ENCODE data around the gene CHDH.

Gene CHDH

DNA sequence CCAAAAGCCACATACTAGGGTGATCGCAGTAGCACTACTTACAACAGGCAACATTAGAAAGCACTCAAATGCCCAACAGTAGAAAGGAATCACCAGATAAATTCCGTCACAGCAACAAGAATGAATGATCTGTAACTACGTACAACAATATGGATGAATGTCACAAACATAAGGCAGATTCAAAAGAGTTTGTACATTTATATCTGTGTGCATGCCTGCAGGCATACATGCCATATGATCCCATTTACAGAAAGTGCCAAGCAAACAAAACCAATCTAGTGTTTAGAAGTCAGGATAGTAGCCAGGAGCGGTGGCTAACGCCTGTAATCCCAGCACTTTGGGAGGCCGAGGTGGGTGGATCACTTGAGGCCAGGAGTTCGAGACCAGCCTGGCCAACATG is 3.7 kb upstream of the CHDH start:
- no peak for DNase-seq

DNA sequence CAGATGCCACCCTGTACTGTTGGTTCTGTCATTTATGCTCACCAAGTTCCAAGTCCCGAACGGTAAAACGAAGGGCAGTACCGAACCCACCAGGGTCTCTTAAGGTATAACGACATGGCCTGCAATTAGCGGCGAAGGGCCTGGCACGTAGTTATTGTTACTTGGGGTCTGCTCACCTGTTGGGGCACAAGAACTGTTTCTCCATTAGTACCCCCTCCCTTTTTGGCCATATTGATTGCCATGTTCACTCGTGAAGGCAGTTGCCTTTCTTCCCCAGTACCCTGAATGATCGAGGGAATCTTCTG is 584 bp upstream of the CHDH start:
- DNase-seq = no peak

DNA sequence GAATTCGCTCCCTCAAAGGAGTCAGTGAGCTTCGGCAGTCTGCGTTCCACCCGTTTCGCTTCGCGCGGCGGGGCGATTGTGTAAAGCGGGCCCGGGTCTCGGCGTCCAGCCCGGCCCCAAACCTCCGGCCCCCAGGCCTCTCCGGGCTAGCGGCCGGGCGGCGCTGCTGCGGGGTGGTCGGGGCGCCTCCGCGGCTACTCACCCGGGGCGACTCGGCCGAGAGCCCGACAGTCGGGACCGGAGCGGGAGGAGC is 412 bp downstream of the CHDH start:
- no peak for DNase-seq

DNA sequence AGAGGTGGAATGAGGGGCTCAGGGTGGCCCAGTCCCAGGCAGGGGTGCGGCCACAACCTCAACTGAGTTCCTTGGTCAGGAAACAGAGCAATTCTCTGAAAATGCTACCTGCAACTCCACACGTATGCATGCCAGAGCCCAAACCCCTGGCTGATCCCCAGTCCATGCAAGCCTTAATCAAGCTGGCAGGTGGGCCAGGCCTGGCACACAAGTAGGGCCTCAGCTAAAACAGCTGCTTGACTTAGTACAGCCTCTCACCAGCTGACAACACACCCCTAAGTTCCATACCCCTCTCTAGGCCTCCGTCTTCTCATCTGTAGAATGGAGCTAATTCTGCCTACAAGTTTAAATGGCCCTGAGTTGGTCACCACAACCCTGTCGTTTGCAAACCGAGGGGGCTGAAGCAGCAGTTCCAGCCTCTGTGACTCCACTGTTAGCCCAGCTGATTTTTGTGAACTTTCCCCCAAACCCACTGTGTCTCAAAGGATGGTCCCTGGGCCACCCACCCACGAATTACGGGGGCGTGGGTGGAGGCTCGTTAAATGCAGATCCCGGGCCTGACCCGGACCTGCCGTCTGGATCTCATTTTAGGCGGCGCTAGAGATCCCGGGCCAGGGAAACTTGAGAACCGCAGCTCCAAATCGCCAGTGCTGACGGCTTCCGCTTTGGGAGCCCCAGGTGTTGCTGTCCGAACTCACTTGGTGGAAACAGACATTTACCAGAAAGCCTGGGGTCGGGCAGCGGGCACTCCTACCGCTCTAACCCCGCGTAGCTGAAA is 927 bp downstream of the CHDH start:
- DNase-seq = no peak

DNA sequence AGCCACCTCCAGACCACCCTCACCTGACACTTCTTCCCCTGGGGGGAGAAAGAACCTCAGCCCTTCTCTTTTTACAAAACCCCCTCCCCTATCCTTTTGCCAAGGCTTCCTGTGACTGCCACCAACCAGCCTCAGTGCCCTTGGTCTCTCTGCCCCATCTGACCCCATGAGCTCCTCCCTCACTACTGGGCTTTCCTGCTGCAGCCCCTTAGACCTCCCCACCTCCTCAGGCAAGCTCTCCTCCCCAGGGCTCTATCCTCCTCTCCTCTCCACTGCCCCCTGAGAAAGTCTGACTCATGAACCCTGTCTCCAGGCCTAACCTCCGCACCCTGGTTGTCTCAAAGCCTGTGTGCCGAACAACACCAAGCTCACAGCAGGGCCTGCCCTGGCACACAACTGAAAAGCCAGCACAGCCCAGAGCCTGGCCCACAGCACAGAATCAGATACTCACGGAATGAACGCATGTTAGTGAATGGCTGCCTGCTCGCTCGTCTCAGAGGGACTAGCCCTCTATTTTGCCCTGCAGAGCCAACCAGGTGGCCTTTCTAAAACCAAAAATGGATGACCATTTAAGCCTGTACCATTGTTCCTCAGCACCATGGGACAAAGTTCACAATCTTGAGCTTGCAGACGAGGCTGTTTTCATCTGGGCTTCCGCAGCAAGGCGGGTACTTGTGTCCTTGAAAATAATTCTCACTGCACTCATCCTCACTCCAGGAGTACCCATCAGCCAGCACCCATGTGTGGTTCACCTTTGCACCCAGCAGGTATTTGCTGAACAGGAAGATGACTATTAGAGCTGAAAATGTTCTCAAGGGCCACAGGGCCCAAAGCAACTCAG is 1.7 kb downstream of the CHDH start:
- no peak for DNase-seq

DNA sequence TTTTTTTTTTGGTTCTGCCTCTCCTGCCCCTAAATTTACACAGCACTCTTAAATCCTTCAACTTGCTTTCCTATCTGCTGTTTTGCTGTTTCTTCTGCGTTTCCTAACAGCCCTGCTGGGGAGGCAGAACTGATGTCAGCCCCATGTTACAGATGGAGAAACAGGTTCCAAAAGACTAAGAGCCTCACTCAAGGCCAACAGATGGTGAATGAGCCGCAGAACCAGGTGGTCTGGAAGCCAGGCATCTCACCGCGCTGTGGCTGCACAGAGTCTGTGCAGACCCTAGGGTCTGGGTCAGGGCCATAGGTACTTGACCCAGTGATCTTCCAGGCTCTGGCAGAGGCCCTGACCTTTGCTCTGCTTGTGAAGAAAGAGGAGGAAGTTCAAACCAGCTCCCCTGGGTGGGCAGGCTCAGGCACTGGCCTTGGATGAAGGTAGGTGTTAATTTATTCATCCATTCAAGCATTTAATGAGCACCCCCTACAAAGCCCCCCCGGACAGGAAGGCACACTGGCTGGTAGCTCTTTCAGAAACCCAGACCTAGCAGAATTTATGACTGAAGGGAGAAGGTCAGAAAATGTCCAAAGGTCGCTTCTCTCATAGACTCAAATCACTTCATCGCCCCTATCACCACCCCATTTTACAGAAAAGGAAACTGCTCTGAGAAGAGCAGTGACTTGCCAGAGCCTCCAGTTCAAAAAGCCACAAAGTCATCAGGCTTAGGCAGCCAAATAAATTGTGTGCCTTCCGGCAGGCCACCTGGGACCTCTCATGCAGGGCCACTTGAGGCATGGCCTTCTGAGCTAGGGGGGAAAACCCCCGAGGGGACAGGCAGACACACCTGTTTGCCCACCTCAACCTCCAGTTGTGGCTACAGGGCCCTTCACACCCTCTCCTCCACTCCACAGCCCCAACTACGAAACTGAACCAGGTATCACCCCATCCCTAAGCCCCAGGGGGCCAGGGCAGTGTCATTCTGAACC is 2.7 kb downstream of the CHDH start:
- no peak for DNase-seq

DNA sequence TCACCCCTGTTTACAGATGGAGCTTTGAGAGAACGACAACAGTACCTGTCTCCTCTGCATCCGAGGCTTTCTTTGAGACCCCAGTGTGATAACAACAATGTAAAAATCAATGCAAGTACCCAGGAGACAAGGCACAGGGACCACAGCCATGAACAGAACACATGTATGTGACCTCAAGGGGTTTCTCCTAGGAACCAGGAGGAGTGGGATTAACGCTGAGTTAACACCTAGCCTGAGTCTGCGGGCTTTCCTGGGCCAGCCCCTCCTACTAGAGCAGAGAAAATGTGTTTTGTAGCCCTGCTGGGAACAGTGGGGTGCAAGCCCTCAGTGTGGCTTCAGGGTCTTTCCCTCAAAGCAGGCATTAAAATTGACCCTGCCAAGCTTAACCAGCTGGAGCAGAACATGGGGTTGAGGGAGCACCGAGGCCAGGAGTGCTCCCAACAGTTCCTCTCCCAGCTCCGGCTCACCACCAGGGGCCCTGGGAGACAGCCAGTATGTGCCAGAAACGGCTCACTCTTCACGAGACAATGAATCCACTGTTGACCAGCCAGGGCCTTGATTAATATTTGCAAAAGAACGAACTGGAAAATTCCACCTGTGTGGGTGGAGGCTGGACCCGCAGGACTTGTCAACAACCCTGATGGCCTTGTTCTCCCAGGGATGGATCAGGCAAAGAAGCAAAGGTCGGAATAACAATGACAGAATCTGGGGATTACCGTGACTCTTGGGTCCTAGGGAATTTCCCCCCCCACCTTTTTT is 3.6 kb downstream of the CHDH start:
- no peak for DNase-seq

DNA sequence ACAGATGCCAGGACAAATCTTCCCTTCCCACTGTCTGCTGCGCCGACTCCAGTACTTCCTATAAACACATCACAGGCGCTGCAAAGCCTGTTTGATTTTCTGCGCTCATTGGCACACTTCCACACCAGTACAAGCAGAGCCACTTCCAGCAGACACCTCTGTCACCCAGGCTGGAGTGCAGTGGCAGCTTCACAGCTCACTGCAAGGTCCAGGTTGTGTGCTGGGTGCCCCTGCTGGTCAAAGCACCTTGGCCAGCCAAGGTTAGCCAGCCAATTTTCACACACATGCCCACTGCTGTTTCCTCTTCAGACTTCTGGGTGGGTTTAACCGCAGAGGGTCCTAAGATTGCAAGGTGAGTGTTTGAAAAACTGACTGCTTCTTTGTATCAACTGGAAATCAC is 4.9 kb downstream of the CHDH start:
- DNase-seq = no peak

DNA sequence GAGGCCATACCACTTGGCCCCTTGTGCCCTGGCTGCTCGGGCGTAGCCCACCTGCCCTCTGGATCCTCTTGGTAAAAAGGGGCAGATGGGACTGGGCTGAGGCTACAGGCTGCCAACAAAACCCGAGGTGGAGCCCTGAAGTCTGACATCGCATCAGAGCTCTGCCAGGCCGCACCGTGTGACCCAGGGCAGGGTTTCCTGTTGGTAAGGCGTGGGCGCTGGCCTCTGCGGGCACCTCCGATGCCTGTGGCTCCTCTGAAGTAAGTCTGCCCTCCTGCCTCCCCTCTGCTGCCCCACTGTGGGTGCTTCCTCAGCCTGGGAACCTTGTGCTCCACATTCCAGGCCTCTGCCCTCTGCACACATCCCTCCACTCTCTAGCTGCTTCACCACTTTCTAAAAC is 8.9 kb downstream of the CHDH start:
- DNase-seq = no peak

DNA sequence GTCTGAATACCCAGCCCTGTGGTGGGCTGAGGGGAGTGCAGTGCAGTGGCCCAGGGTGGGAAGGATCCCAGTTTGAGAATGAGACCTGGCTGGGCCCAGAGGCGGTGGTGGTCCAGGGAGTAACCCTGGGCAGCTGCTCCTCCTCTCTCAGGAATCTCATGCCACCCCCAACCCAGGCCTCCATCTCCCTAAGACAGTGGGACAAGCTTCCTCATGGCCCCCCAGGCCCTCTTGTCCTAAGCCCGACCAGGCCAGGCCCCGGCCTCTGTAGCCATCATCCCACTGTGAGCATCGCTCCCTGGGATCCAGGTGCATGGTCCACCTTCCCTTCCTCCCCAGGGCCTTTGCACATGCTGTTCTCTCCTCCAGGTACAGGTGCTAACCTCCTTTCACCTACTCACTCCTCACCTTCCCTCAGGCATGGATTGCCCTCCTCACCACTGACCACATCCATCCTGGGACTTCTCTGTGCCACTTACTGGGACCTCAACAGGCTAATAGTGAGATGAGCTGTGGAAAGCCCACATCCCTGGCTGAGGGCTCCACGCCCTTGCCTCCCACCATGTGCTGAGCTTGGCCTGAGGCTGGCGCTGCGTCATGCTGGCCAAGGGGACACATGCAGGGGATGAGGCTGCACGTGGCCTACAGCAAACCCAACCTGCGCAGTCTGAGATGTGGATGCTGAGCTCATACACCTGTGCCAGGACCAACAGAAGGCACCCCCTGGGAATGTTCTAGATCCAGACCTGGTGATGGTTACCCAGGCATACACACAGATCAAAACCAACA is 9.9 kb downstream of the CHDH start:
- DNase-seq = no peak

DNA sequence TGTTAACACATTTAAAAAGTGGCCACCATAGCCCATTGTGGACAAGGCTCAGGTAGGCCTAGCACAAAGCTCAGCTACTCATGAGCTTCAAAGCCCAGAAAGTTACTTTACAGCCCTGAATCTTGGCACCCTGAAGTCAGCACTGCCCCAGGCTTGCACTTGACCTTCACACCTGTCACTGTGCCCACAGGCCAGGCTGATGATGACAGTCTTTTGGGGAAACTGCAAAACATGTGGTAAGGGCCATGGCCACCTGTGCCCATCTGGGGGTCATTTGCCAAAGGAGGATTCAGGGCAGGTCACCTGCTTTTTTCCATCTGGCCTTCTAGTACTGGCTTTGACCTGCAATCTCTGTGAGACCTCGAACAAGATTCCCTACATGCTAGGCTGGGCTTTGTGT is 11.0 kb downstream of the CHDH start:
- no peak for DNase-seq

DNA sequence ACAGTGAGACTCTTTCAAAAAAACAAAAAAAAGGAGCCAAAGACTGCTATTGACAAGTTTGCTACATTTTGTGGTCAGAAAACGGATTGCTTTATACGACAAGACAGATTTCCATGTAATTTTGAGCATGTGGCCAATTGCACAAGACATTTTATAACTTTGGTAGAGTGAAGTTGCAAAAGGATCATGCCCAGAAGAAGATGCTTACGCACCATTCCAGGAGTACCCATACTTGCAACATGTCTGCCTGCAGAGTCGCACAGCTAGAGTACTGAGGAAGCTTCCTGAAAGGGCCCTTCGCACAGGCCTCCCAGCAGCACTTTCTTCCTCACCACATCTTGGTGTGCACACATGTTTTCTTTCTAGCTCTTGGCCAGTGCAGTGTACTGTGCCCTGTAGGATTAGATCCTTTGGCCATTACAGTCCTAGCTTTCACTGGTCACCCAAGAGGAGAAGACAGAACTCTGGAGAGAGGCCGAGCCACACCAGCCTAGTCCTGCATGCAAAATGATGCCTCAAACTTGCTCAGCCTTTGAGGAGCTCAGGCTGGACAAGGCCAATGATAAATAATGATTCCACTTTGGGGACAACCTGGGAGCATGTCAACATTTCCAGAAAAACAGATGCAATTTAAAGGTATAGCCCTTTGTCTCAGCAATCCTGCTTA is 11.7 kb downstream of the CHDH start:
- DNase-seq = no peak

DNA sequence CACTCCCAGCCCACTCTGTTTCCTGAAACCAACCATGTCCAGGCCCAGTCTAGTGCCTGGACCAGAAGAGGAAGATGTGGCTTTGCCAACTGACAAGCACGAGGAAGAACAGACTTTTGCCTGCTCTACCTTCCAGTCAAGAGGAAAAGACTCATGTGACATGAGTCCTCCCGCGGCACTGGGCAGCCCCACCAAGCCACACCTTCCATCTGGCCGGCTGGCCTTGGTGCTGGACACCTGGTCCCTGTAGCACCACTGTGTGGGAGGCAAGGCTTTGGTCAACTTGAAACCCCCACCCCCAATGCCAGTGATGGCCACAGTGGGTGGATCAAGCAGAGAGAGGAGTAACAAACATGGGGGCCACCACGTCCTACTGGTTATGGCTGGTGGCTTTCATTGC is 12.5 kb downstream of the CHDH start:
- DNase-seq = no peak

DNA sequence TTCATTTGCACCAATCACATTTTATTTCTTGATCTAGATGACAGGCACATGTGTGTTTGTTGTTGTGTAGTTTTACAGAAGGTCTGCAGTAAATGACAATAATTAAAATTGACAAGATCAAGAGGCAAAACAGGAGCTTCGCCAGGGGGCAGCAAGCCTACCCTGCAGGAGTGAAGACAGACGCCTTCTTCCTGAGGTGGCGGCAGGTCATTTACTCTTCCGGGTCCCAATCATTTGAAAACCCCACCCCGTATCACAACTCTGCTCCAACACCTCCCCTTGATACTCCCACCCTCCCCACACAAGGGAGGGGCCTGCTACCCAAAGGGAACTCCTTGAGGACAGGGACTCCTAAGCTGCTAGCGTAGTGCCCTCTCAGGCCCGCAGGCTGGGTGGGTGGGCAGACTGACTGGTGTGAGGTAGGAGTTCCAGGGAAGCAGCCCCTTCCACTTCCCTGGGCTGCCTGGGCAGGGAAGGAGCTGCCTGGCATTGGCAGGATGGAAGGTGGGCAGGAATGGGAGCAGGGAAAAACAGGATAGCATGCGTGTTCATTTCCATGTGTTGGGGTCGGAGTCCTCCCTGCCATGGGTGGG is 13.1 kb downstream of the CHDH start:
- DNase-seq = no peak

DNA sequence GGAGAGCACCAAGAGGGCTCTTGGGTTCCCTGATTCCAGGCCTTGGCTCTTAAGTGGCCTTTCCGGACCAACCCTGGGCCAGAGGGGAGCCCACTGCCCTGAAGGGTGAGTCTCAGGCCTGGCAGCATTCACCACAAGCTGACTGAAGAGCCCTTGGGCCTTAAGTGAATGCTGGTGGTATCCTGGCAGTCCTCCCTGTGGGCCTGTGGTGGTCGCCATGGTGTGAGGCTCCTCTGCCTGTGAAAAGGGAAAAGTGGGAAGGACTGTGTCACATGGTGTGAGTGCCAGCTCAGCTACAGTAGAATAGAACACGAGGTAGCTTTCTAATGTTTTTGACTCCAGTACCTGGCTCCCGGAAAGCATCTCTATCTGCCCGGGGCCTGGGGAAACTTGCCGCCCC is 15.3 kb downstream of the CHDH start:
- no peak for DNase-seq

DNA sequence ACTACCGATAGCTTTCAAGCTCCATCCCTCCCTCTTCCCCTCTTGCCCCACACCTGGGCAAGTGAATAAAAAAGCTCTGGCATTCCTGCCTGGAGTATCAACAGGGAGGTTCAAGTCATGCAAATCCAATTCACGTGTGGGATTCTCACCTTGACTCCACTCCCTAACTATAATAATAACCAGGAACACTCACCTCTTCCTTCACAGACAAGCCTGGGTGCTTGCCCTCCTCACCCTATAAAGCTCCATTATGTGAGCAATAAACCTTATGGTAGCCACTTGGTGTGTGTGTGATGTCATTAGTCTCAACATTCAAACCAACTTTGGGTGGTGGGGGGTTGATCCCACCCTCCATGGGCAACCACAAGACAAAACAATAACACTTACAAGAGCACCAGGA is 16.6 kb downstream of the CHDH start:
- no peak for DNase-seq

DNA sequence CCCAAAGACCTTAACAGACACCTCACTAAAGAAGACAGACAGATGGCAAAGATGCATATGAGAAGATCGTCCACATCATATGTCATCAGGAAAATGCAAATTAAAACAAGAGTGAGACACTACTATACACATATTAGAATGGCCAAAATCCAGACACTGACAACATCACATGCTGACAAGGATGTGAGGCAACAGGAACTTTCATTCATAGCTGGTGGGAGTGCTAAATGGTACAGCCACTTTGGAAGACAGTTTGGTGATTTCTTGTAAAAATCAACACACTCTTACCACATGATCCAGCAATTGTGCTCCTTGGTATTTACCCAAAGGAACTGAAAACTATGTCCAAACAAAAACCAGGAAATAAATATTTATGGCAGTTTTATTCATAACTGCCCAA is 17.6 kb downstream of the CHDH start:
- no peak for DNase-seq

DNA sequence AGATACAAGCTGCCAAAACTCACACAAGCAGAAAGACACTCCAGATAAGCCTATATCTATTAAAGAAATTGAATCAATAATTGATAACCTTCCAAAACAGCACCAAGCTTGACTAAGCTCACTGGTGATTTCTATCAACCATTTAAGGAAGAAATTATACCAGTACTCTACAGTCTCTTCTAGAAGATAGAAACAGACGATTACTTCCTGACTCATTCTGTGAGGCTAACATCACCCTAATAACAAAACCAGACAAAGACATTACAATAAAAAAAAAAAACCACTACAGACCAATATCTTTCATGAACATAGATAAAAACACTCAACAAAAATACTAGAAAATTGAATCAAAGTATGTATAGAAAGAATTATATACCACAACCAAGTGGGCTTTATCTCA is 20.2 kb downstream of the CHDH start:
- DNase-seq = no peak

DNA sequence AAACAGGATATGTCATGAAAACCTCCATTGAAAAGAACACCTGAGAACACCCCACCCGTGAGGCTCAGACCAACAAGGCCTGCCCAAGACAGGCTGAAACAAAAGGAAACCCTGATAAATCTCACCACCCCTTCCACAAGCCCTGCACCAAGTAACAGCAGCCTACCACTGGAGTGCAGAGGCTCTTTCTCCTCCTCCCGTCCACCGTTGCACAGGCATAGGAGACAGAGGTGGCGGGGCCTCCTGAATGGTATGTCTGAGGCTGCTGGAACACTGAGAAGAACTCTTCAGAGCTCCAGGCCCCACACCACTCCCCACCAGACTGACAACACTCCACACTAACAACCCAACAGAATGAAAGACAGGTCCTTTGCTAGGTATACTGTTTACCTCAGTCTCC is 21.4 kb downstream of the CHDH start:
- no peak for DNase-seq

DNA sequence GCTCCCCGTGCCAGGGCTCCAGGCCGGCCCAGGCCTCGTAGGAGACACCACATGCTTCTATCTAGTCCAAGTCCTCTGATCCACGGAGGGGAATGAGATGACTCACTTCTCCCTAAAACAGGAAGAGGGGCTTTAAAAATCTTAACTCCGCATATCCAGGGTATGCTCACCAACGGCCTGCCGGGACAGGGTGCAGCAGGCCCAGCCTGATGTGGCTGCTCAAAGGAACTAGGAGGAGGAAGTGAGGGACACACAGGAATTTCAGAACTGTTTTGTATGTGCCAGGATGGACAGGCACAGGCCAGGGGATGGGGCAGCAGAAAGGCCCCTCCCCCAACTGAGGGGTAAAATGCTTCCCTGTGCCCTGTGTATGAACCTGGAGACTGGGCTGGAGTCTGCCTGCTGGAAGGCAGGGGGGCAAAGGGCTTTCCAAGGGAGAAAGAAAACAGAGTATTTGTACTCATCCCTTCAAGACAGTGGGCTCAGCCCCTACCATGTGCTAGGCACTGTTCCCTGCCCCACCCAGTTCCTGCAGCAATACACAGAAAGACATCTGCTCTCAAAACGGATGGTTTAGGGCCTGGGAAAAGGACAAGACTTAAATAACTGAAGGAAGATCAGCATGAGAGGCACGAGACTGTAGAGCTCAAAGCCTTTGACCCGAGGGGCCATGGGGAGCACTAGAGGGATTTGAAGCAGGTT is 22.1 kb downstream of the CHDH start:
- no peak for DNase-seq
